ENCODE data around the gene PFDN5. TPM values are rescaled to one million over a fixed set of nuclear protein-coding genes. Genes with fewer than 3 reads are reported as not detected.

The PFDN5 gene
- total and polyA plus RNA-seq, 2 experiments from 2014 or later, result 377 to 441 TPM

DNA sequence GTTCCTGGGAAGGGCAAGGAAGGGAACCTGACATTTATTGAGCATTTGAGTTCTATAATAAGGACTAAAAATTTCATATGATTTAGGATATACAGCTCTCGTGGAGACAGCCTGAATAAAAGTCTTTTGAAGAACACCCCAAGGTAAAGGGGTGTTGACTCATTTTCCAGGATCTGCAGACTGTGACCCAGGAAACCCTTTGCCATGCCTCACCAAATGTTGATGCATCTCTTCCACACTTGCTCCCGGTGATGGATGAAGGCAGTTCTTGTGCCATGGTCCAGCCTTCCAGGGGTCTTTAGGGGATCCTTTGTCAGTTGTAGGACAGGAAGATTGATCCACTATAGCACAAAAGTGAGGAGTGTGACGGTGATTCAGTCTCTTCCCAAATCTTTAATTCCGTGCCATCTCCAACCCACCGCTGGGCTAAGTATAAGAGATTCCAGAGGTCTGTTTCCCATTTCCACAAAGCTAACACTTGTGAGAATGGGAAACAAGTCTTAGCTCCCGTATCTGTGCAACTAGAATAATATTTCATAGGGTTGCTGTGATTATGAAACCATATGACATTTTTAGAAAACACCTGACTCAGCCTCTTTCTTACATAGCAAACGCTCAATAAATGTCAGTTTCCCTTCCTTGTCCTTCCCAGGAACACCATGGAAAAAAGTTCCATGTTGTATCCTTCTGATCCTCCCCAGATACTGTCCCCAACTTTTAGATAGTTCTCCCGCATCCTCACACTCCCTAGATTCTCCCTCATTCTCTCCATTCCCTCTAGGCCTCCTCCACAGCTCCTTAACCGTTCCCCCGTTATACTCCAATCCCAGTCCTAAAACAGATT is 25.2 kb downstream of the PFDN5 start:
- Histone ChIP-seq H3K9me2 (replicated peaks; ENCODE audit: insufficient read depth) (no peaks in the 10 kb centered on the region), H3K36me3 (replicated peaks; ENCODE audit: insufficient read depth, low read depth) (no peaks in the 10 kb centered on the region), H2AFZ (peak overlapping the region; percentile 62), H3K4me2 (peak overlapping the region; percentile 84), H3K4me3 (peak overlapping the region; percentile 89), H4K20me1 (ENCODE audit: insufficient read depth, poor library complexity, severe bottlenecking) (no peaks in the 10 kb centered on the region), H3K9me3 (ENCODE audit: low read depth) (no peaks in the 10 kb centered on the region), H3K27ac (peak overlapping the region; percentile 94), H3K4me1 (ENCODE audit: insufficient read depth) (peaks cover 27% of the 10 kb centered on the region), H3K27me3 (peaks cover 3% of the 10 kb centered on the region), H3K79me2 (peaks cover 17% of the 10 kb centered on the region)
- TF ChIP-seq EZH2phosphoT487 (IDR thresholded peaks at IDR 0.05; ENCODE audit: low read depth, severe bottlenecking, unreplicated experiment) (no peak), EZH2 (IDR thresholded peaks at IDR 0.05; ENCODE audit: borderline replicate concordance) (no peak)
- TF ChIP-seq, protein P1, sequence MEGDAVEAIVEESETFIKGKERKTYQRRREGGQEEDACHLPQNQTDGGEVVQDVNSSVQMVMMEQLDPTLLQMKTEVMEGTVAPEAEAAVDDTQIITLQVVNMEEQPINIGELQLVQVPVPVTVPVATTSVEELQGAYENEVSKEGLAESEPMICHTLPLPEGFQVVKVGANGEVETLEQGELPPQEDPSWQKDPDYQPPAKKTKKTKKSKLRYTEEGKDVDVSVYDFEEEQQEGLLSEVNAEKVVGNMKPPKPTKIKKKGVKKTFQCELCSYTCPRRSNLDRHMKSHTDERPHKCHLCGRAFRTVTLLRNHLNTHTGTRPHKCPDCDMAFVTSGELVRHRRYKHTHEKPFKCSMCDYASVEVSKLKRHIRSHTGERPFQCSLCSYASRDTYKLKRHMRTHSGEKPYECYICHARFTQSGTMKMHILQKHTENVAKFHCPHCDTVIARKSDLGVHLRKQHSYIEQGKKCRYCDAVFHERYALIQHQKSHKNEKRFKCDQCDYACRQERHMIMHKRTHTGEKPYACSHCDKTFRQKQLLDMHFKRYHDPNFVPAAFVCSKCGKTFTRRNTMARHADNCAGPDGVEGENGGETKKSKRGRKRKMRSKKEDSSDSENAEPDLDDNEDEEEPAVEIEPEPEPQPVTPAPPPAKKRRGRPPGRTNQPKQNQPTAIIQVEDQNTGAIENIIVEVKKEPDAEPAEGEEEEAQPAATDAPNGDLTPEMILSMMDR (IDR thresholded peaks at IDR 0.05; ENCODE audit: poor library complexity), result no peak
- no peak for DNase-seq (ENCODE audit: low spot score)
- 60% methylated on average over 10 of the region's 10 CpGs for WGBS (ENCODE audit: low lambda C conversion rate, missing lambda C conversion rate)

DNA sequence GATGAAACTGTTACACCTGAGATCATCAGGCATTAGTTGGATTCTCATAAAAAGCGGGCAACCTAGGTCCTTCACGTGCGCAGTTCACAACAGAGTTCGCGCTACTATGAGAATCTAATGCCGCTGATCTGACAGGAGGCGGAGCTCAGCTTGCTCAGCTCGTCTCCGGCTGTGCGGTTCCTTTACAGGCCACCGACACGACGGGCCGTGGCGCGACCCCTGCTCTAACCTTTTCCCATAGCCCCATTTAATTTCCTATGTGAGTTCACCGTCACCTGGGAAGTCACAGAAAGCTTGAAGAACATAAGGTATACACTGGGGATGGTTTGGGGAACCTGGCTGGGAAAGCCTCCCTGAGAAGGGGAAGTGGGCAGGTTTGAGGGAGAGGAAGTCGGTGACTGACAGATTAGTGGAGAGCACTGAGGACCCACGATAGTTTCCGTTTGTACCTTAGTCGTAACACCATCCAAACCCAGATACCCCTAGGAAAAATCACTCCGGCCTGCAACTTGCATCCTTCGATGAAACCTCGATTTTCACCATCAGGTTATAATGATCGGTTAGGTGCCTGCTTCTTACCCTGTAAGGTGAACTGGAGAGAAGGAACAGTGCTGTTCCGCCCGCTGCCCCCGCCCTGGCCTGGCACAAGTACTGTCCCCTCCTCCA is 28.9 kb downstream of the PFDN5 start:
- Histone ChIP-seq H3K9me2 (replicated peaks; ENCODE audit: insufficient read depth) (no peaks in the 10 kb centered on the region), H3K4me3 (peak overlapping the region; percentile 28), H3K79me2 (peaks cover 12% of the 10 kb centered on the region), H3K9me3 (ENCODE audit: low read depth) (no peaks in the 10 kb centered on the region), H3K4me1 (ENCODE audit: insufficient read depth) (peaks cover 29% of the 10 kb centered on the region), H4K20me1 (ENCODE audit: insufficient read depth, poor library complexity, severe bottlenecking) (no peaks in the 10 kb centered on the region), H3K4me2 (peak overlapping the region; percentile 94), H3K27me3 (peaks cover 14% of the 10 kb centered on the region), H2AFZ (peak overlapping the region; percentile 81), H3K36me3 (replicated peaks; ENCODE audit: insufficient read depth, low read depth) (no peaks in the 10 kb centered on the region), H3K27ac (peak overlapping the region; percentile 97)
- 40% methylated on average over 28 of the region's 28 CpGs for WGBS (ENCODE audit: low lambda C conversion rate, missing lambda C conversion rate)
- TF ChIP-seq EZH2phosphoT487 (IDR thresholded peaks at IDR 0.05; ENCODE audit: low read depth, severe bottlenecking, unreplicated experiment), result no peak
- DNase-seq (ENCODE audit: low spot score), result no peak

- under 1% methylated on average over 46 of the region's 69 CpGs for WGBS (ENCODE audit: low lambda C conversion rate, missing lambda C conversion rate)
These were observed 29.6 kb downstream of the PFDN5 start for GRCh38 chr12:53324779-53325510.

More at GRCh38 chr12:53324779-53325510, 29.6 kb downstream of the PFDN5 start:
- Histone ChIP-seq H3K4me3 (peak overlapping the region; percentile 57), H3K4me2 (peak overlapping the region; percentile 94), H3K27me3 (peaks cover 14% of the 10 kb centered on the region), H3K4me1 (ENCODE audit: insufficient read depth) (peaks cover 29% of the 10 kb centered on the region), H3K36me3 (replicated peaks; ENCODE audit: insufficient read depth, low read depth) (no peaks in the 10 kb centered on the region), H4K20me1 (ENCODE audit: insufficient read depth, poor library complexity, severe bottlenecking) (no peaks in the 10 kb centered on the region), H3K79me2 (peaks cover 10% of the 10 kb centered on the region), H3K9me3 (ENCODE audit: low read depth) (no peaks in the 10 kb centered on the region), H3K9me2 (replicated peaks; ENCODE audit: insufficient read depth) (no peaks in the 10 kb centered on the region), H2AFZ (peak overlapping the region; percentile 81), H3K27ac (peak overlapping the region; percentile 97)
- TF ChIP-seq EZH2 (IDR thresholded peaks at IDR 0.05; ENCODE audit: borderline replicate concordance) (no peak), EZH2phosphoT487 (IDR thresholded peaks at IDR 0.05; ENCODE audit: low read depth, severe bottlenecking, unreplicated experiment) (no peak)
- TF ChIP-seq, protein P1 (IDR thresholded peaks at IDR 0.05; ENCODE audit: poor library complexity), result peak; percentile 85
- peak; percentile 95 for DNase-seq (ENCODE audit: low spot score)

Measured in hepatocyte (in vitro differentiated cells).